Gastrocnemius medialis (tissue), 4 donors: Measurements from ENCODE around the gene HSPB1.

ENCODE experiments used
- CTCF ChIP-seq, 5 experiments: fragments of 450-650 bp in 3 of 5; fragments of 200-600 bp in 2 of 5; sonication (generic) in 2 of 5; IDR thresholded peaks in 4 of 5; conservative IDR thresholded peaks in 1 of 5; 1 replicate in 4 of 5; 2 replicates in 1 of 5; pipeline ENCODE4 v1.5.1; 2016 to 2019; ENCODE audit warnings: antibody characterized with exemption in 5 of 5, mild to moderate bottlenecking in 3 of 5, moderate library complexity in 3 of 5
- POLR2A ChIP-seq, 2 donors: fragments of 450-650 bp; IDR thresholded peaks; one replicate each; pipeline ENCODE4 v1.6.1; 2017; ENCODE audit warnings: antibody characterized with exemption in 2 of 2, mild to moderate bottlenecking in 2 of 2, moderate library complexity in 2 of 2

GRCh38 chr7:76261931-76262330, 40.5 kb upstream of the HSPB1 start:
- TF ChIP-seq CTCF (IDR thresholded peaks at IDR 0.05 in 4 of 5, conservative IDR thresholded peaks at IDR 0.05 in 1 of 5) (no peak), POLR2A (IDR thresholded peaks at IDR 0.05) (no peak)
